Calu3 (cell line): ENCODE data around the gene FBXO15. TPM values are rescaled to one million over a fixed set of nuclear protein-coding genes. Genes with fewer than 3 reads are reported as not detected.
A peak's percentile ranks its signal among the peaks of the same experiment; 100 is the strongest.

Experiments
- BruUV-seq: library from RNA; stranded (reverse); fragments of 400-500 nt; replicated peaks from 2 replicates; lab custom pipeline; 2021; lab: Mats Ljungman, UMichigan
- CTCF ChIA-PET: fragments of 300-600 bp; sonication (Branson Sonifier 250); formaldehyde crosslinking; loops from one replicate; lab custom pipeline; 2022; ENCODE audit warnings: antibody characterized with exemption; lab: Charles Lee
- DNase-seq: peaks from one replicate; pipeline ENCODE4 v3.0.0; 2022
- H3K27ac Mint-ChIP-seq: one replicate; pipeline ENCODE4 v1.8.0; 2022; ENCODE audit warnings: mixed read lengths; ENCODE audit not compliant: unreplicated experiment
- H3K27me3 Mint-ChIP-seq: one replicate; pipeline ENCODE4 v1.8.0; 2022; ENCODE audit warnings: mixed read lengths; ENCODE audit not compliant: unreplicated experiment
- H3K36me3 Mint-ChIP-seq: one replicate; pipeline ENCODE4 v1.8.0; 2022; ENCODE audit warnings: mild to moderate bottlenecking, moderate library complexity, mixed read lengths; ENCODE audit not compliant: insufficient read depth, unreplicated experiment
- H3K4me1 Mint-ChIP-seq: one replicate; pipeline ENCODE4 v1.8.0; 2022; ENCODE audit warnings: mild to moderate bottlenecking, low read depth, mixed read lengths; ENCODE audit not compliant: unreplicated experiment
- H3K4me3 Mint-ChIP-seq: one replicate; pipeline ENCODE4 v1.8.0; 2022; ENCODE audit warnings: mild to moderate bottlenecking, low read depth, moderate library complexity, mixed read lengths; ENCODE audit not compliant: unreplicated experiment
- H3K9me3 Mint-ChIP-seq: one replicate; pipeline ENCODE4 v1.8.0; 2022; ENCODE audit warnings: low read depth, mixed read lengths; ENCODE audit not compliant: unreplicated experiment
- CTCF ChIP-seq: fragments of 200-600 bp; IDR thresholded peaks from one replicate; pipeline ENCODE4 v1.8.0; 2022; ENCODE audit warnings: antibody characterized with exemption; ENCODE audit not compliant: unreplicated experiment
- intact Hi-C: fragments of 100-400 bp; cut with micrococcal nuclease; formaldehyde crosslinking; loops from one replicate; pipeline ENCODE4 v1.10.0; 2022; ENCODE audit not compliant: unreplicated experiment
- total RNA-seq: library from RNA; stranded (reverse); gene quantifications from 2 replicates; pipeline ENCODE4 v1.2.3, GENCODE V29; 2022

Gene FBXO15
- total RNA-seq, 1 experiment from 2014 or later = 1.5 TPM

GRCh38 chr18:74178884-74179283, 31.2 kb upstream of the FBXO15 start:
- BruUV-seq = no TSS peak
- Mint-ChIP-seq H3K27me3 (peaks cover 37% of the 10 kb centered on the region), H3K27ac (no peak overlapping the region), H3K4me3 (no peak overlapping the region), H3K9me3 (no peaks in the 10 kb centered on the region), H3K4me1 (peaks cover 15% of the 10 kb centered on the region), H3K36me3 (no peaks in the 10 kb centered on the region)
- CTCF ChIA-PET = no interaction called here
- no peak for TF ChIP-seq CTCF
- DNase-seq = no peak
- intact Hi-C loops = no loop called here

GRCh38 chr18:74175658-74176057, 28.0 kb upstream of the FBXO15 start:
- no TSS peak for BruUV-seq
- H3K4me3 Mint-ChIP-seq = no peak overlapping the region
- peaks cover 66% of the 10 kb centered on the region for H3K27me3 Mint-ChIP-seq
- H3K36me3 Mint-ChIP-seq = peaks cover 11% of the 10 kb centered on the region
- peaks cover 27% of the 10 kb centered on the region for H3K4me1 Mint-ChIP-seq
- CTCF ChIA-PET = interaction anchor here (0.5 kb wide), 1 partner anchor 88 kb away, joined by 3 read pairs; no protein-coding TSS in a partner anchor
- TF ChIP-seq CTCF = no peak
- no peaks in the 10 kb centered on the region for H3K9me3 Mint-ChIP-seq
- no peak for DNase-seq
- intact Hi-C loops = no loop called here
- H3K27ac Mint-ChIP-seq = no peak overlapping the region

- CTCF ChIA-PET = no interaction called here
- intact Hi-C loops = no loop called here
- H3K36me3 Mint-ChIP-seq = peaks cover 11% of the 10 kb centered on the region
- H3K4me1 Mint-ChIP-seq = peaks cover 27% of the 10 kb centered on the region
- DNase-seq = no peak
- H3K27me3 Mint-ChIP-seq = peaks cover 84% of the 10 kb centered on the region
- BruUV-seq = no TSS peak
- TF ChIP-seq CTCF = no peak
- H3K4me3 Mint-ChIP-seq = peak overlapping the region; percentile 70
- no peaks in the 10 kb centered on the region for H3K9me3 Mint-ChIP-seq
- no peak overlapping the region for H3K27ac Mint-ChIP-seq
Observed at GRCh38 chr18:74173434-74173750, 25.8 kb upstream of the FBXO15 start.

GRCh38 chr18:74172697-74173433, 25.2 kb upstream of the FBXO15 start:
- no TSS peak for BruUV-seq
- intact Hi-C loops = no loop called here
- Mint-ChIP-seq H3K4me3 (peak overlapping the region; percentile 70), H3K27ac (no peak overlapping the region), H3K36me3 (peaks cover 11% of the 10 kb centered on the region), H3K4me1 (peaks cover 27% of the 10 kb centered on the region), H3K9me3 (no peaks in the 10 kb centered on the region), H3K27me3 (peaks cover 84% of the 10 kb centered on the region)
- DNase-seq = peak; percentile 28
- no peak for TF ChIP-seq CTCF
- CTCF ChIA-PET = no interaction called here
